Spleen (tissue), 7 donors: ENCODE results near the gene BRD4.

Experiments
- POLR2A ChIP-seq, 3 donors: fragments of 450-650 bp; IDR thresholded peaks; one replicate each; pipeline ENCODE4 v1.5.1; 2017; ENCODE audit warnings: antibody characterized with exemption in 3 of 3, mild to moderate bottlenecking in 1 of 3
- POLR2AphosphoS5 ChIP-seq, 3 donors: sonication (generic); formaldehyde crosslinking; IDR thresholded peaks; one replicate each; pipeline ENCODE4 v1.5.1; 2017; ENCODE audit warnings: antibody characterized with exemption in 3 of 3
- TF ChIP-seq, protein P1 (sequence below), 11 experiments: fragments of 200-600 bp in 7 of 11; fragments of 450-650 bp in 4 of 11; sonication (generic) in 4 of 11; IDR thresholded peaks in 8 of 11; conservative IDR thresholded peaks in 3 of 11; 1 replicate in 7 of 11; 2 replicates in 4 of 11; pipeline versions ENCODE4 v1.4.0 to v1.8.0; 2016 to 2021; ENCODE audit warnings: antibody characterized with exemption in 11 of 11, inconsistent platforms in 4 of 11, mild to moderate bottlenecking in 1 of 11
- donor health status: DM: no; HTN: no; CAD: no; lungs with moderate emphysema.
- donor health status: DM: no; HTN: no; CAD: no.
- donor health status: DM: no; HTN: no; CAD: no.

DNA sequence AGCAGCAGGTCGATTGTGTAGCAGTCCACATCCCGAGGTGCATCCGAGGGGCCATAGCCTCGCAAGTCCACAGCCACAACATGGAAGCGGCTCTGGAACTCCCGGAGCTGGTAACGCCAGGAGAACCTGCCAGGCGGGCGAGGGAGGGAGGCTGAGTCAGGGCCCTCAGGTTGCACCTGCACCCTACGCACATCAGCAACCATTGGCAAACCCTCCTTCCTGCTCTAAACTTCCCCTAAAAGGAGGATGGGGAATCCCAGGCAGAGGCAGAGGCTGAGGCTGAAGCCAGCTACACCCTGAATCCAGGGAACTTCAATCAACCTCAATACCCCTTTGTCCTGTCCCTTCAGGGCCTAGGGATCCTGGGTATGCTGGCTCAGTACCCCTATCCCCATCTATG, 101.1 kb downstream of the BRD4 start:
- TF ChIP-seq POLR2A (IDR thresholded peaks at IDR 0.05) (no peak), POLR2AphosphoS5 (IDR thresholded peaks at IDR 0.05) (no peak)
- TF ChIP-seq, protein P1, sequence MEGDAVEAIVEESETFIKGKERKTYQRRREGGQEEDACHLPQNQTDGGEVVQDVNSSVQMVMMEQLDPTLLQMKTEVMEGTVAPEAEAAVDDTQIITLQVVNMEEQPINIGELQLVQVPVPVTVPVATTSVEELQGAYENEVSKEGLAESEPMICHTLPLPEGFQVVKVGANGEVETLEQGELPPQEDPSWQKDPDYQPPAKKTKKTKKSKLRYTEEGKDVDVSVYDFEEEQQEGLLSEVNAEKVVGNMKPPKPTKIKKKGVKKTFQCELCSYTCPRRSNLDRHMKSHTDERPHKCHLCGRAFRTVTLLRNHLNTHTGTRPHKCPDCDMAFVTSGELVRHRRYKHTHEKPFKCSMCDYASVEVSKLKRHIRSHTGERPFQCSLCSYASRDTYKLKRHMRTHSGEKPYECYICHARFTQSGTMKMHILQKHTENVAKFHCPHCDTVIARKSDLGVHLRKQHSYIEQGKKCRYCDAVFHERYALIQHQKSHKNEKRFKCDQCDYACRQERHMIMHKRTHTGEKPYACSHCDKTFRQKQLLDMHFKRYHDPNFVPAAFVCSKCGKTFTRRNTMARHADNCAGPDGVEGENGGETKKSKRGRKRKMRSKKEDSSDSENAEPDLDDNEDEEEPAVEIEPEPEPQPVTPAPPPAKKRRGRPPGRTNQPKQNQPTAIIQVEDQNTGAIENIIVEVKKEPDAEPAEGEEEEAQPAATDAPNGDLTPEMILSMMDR (IDR thresholded peaks at IDR 0.05 in 8 of 11, conservative IDR thresholded peaks at IDR 0.05 in 3 of 11) = no peak
